GM19025 (cell line): ENCODE results near the gene LPCAT3.
"Not testable (repeated sequence)": the region's sequence is repeated elsewhere in the genome, so short reads cannot be mapped to it uniquely, and the experiment has no call there.

ENCODE experiments used
- ATAC-seq: cut with Tn5 transposase; IDR thresholded peaks from one replicate; pipeline ENCODE4 v1.9.1; 2021; ENCODE audit warnings: mild to moderate bottlenecking, low read depth, moderate library complexity; ENCODE audit not compliant: unreplicated experiment

The LPCAT3 gene

GRCh38 chr12:7018350-7019042 is at the start of gene LPCAT3:
Gene LPCAT3, minus strand, starts transcription at chr12:7018476. Its CDS starts 52 bp downstream, at chr12:7018424.
- peak; percentile 94 for ATAC-seq

- ATAC-seq, result no peak
Observed at GRCh38 chr12:7067096-7067495, 48.8 kb upstream of the LPCAT3 start.

GRCh38 chr12:7066596-7066995 is 48.3 kb upstream of the LPCAT3 start:
- no peak for ATAC-seq

GRCh38 chr12:7065073-7065623 is 46.9 kb upstream of the LPCAT3 start:
- ATAC-seq, result no peak

GRCh38 chr12:7064516-7064915 is 46.2 kb upstream of the LPCAT3 start:
- ATAC-seq, result no peak

- ATAC-seq, result no peak
Observed at GRCh38 chr12:7061596-7061995, 43.3 kb upstream of the LPCAT3 start.

GRCh38 chr12:7061138-7061537 is 42.9 kb upstream of the LPCAT3 start:
- ATAC-seq, result no peak

GRCh38 chr12:7060353-7060954 is 42.2 kb upstream of the LPCAT3 start, which contains the start of gene C1S:
Gene C1S, plus strand, starts transcription at chr12:7060718. Its CDS starts 1,195 bp downstream, at chr12:7061913.
- ATAC-seq, result no peak

GRCh38 chr12:7059780-7060179 is 41.5 kb upstream of the LPCAT3 start:
- no peak for ATAC-seq

- no peak for ATAC-seq
Observed at GRCh38 chr12:7058850-7059395, 40.6 kb upstream of the LPCAT3 start.

- ATAC-seq, result no peak
Observed at GRCh38 chr12:7058163-7058845, 40.0 kb upstream of the LPCAT3 start.

- not testable (repeated sequence) for ATAC-seq
Observed at GRCh38 chr12:7055736-7056135, 37.5 kb upstream of the LPCAT3 start.

GRCh38 chr12:7054925-7055324 is 36.6 kb upstream of the LPCAT3 start:
- ATAC-seq, result no peak

GRCh38 chr12:7049973-7050372 is 31.7 kb upstream of the LPCAT3 start:
- not testable (repeated sequence) for ATAC-seq

- ATAC-seq, result not testable (repeated sequence)
Observed at GRCh38 chr12:7049445-7049951, 31.2 kb upstream of the LPCAT3 start.

GRCh38 chr12:7047306-7047705 is 29.0 kb upstream of the LPCAT3 start:
- ATAC-seq, result no peak

GRCh38 chr12:7046383-7047105 is 28.3 kb upstream of the LPCAT3 start:
- ATAC-seq, result no peak

- ATAC-seq, result no peak
Observed at GRCh38 chr12:7045913-7046312, 27.6 kb upstream of the LPCAT3 start.

- no peak for ATAC-seq
Observed at GRCh38 chr12:7042842-7043241, 24.6 kb upstream of the LPCAT3 start.

- no peak for ATAC-seq
Observed at GRCh38 chr12:7039403-7039802, 21.1 kb upstream of the LPCAT3 start.
